ENCODE data around the gene KIR3DL1.
"Not testable (repeated sequence)": the region's sequence is repeated elsewhere in the genome, so short reads cannot be mapped to it uniquely, and the experiment has no call there.

Gene KIR3DL1

DNA sequence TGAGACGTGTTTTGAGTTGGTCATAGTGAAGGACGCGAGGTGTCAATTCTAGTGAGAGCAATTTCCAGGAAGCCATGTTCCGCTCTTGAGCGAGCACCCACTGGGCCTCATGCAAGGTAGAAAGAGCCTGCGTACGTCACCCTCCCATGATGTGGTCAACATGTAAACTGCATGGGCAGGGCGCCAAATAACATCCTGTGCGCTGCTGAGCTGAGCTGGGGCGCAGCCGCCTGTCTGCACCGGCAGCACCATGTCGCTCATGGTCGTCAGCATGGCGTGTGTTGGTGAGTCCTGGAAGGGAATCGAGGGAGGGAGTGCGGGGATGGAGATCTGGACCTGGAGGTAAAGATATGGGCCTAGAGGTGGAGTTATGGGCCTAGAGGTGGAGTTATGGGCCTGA, at the start of gene KIR3DL1:
Gene KIR3DL1 (plus strand): TSS at position 218 of the 400 bp plus-strand sequence.
- not testable (repeated sequence) for DNase-seq (ENCODE audit: low spot score)

DNA sequence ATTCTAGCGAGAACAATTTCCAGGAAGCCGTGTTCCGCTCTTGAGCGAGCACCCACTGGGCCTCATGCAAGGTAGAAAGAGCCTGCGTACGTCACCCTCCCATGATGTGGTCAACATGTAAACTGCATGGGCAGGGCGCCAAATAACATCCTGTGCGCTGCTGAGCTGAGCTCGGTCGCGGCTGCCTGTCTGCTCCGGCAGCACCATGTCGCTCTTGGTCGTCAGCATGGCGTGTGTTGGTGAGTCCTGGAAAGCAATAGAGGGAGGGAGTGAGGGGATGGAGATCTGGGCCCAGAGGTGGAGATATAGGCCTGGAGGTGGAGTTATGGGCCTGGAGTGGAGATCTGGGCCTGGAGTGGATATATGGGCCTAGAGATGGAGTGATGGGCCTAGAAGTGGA, 46.6 kb upstream of the KIR3DL1 start, which contains the start of gene KIR2DL1:
Gene KIR2DL1 (plus strand): TSS at position 148 of the 400 bp plus-strand sequence. CDS start 58 bp downstream, at position 206.
- not testable (repeated sequence) for DNase-seq (ENCODE audit: low spot score)

GRCh38 chr19:54770511-54770910, 45.8 kb upstream of the KIR3DL1 start:
- DNase-seq (ENCODE audit: low spot score) = not testable (repeated sequence)

- not testable (repeated sequence) for DNase-seq (ENCODE audit: low spot score)
These were observed 45.0 kb upstream of the KIR3DL1 start for GRCh38 chr19:54771018-54771960.

DNA sequence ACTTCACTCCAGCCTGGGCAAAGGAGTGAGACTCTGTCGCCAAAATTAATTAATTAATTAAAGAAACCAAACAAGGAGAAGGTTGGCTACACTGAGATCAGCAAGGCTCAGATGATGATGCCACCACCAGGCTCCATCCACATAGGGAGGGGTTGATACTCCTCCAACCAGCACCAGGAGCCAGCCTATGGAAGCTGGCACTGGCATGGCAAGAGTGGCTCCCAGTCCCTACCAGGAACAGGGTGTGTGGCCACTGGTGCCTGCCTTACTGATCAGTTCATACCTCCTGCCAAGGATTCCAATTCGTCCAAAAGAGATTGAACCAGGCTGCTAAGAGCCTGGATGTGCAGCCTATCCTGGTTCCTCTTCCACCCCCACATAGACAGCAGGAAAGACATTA, 43.6 kb upstream of the KIR3DL1 start:
- DNase-seq (ENCODE audit: low spot score) = not testable (repeated sequence)

DNA sequence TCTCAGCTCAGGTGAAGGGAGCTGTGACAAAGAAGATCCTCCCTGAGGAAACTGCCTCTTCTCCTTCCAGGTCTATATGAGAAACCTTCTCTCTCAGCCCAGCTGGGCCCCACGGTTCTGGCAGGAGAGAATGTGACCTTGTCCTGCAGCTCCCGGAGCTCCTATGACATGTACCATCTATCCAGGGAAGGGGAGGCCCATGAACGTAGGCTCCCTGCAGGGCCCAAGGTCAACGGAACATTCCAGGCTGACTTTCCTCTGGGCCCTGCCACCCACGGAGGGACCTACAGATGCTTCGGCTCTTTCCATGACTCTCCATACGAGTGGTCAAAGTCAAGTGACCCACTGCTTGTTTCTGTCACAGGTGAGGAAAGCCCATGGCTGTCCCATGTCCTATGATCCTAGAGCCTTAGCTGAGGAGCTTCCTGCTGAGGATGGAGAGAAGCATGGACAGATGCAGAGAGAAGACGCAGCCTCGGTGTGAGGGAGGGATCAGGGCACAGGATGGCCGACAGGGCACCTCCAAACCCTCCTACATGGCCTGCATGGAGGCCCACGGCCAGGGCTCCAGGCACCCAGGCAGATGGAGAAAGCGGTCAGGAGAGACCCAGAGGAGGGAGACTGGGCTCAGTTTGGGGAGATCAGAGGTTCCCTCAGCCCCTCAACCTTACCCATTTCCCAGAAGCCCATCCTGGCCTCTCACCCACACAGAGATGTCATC, 41.0 kb upstream of the KIR3DL1 start:
- not testable (repeated sequence) for DNase-seq (ENCODE audit: low spot score)

GRCh38 chr19:54775830-54776229, 40.4 kb upstream of the KIR3DL1 start:
- DNase-seq (ENCODE audit: low spot score) = not testable (repeated sequence)

GRCh38 chr19:54777851-54778250, 38.4 kb upstream of the KIR3DL1 start:
- DNase-seq (ENCODE audit: low spot score) = not testable (repeated sequence)

DNA sequence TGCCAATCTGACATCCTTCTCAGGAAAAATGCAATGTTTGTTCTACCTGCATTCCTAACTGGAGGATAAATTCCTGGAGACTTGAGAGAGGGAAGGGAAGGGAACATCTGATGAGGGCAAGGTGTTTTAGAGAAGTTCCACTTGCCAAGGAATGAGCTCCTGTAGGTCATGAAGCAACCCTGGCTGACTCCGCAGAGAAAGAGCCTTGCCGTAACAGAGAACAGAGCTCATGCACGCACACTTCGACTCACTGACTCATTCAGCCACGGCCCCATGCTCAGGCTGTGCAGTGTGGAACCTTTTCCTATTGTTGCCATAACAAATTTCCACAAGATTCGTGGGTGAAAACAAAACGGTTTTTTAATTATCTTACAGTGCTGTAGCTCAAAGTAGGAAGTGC, 37.4 kb upstream of the KIR3DL1 start:
- not testable (repeated sequence) for DNase-seq (ENCODE audit: low spot score)

GRCh38 chr19:54782916-54783315, 33.4 kb upstream of the KIR3DL1 start:
- DNase-seq (ENCODE audit: low spot score) = not testable (repeated sequence)

DNA sequence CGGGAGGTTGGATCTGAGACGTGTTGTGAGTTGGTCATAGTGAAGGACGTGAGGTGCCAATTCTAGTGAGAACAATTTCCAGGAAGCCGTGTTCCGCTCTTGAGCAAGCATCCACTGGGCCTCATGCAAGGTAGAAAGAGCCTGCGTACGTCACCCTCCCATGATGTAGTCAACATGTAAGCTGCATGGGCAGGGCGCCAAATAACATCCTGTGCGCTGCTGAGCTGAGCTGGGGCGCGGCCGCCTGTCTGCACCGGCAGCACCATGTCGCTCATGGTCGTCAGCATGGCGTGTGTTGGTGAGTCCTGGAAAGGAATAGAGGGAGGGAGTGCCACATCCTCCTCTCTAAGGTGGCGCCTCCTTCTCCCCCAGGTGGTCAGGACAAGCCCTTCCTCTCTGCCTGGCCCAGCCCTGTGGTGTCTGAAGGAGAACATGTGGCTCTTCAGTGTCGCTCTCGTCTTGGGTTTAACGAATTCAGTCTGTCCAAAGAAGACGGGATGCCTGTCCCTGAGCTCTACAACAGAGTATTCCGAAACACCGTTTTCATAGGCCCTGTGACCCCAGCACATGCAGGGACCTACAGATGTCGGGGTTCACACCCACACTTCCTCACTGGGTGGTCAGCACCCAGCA, 30.1 kb upstream of the KIR3DL1 start:
- not testable (repeated sequence) for DNase-seq (ENCODE audit: low spot score)

- DNase-seq (ENCODE audit: low spot score) = not testable (repeated sequence)
These were observed 28.1 kb upstream of the KIR3DL1 start for GRCh38 chr19:54788154-54788553.

DNA sequence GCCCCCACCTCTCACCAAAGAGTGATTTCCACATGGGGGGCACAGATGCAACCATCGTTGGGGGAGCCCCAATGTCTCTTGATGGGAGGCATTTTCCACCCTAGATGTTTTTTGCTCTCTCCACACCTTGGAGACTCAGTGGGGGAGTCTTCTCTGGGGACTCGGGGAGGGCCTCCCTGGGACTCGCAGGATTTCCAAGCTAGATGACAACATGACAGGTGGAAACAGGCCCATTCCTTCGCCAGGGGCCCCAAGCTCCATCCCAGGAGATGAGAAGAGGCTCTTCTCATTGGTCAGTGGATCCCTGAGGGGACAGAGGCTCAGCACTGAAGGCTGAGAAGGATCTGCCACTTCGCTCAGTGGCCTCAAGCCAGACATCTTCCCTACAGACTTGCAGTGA, 25.6 kb upstream of the KIR3DL1 start:
- no peak for DNase-seq (ENCODE audit: low spot score)

- DNase-seq (ENCODE audit: low spot score) = no peak
These were observed 24.8 kb upstream of the KIR3DL1 start for GRCh38 chr19:54791476-54791875.

DNA sequence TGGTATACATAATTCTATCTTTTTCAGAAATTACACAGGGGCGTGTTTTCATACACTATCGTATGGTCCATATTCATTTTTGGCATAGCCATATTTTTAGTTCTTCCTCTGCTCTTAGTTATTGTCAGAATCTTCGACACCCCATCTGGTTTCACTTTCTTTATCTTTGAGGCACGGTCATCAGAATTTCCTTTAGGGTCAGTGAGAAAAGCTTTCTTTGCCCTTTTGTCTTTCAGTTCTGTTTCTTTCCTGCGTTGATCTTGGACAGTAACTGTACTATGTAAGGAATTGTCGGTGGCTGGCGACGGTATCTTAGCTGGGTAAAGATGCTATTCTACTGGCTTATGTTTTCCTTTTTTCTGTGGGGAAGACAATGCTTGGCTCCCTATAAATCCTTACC, 23.5 kb upstream of the KIR3DL1 start:
- peak; percentile 0 for DNase-seq (ENCODE audit: low spot score)

- no peak for DNase-seq (ENCODE audit: low spot score)
These were observed 20.5 kb upstream of the KIR3DL1 start for GRCh38 chr19:54795758-54796157.

- no peak for DNase-seq (ENCODE audit: low spot score)
These were observed 12.9 kb upstream of the KIR3DL1 start, which contains the start of gene KIR2DL4 for GRCh38 chr19:54803410-54803809. TSS of gene KIR2DL4 (plus strand) at chr19:54803610. CDS start at chr19:54803652, 42 bp downstream.

GRCh38 chr19:54804101-54804500, 12.2 kb upstream of the KIR3DL1 start:
- no peak for DNase-seq (ENCODE audit: low spot score)

GRCh38 chr19:54804571-54804970, 11.7 kb upstream of the KIR3DL1 start:
- DNase-seq (ENCODE audit: low spot score) = no peak

GRCh38 chr19:54805665-54806515, 10.4 kb upstream of the KIR3DL1 start:
- DNase-seq (ENCODE audit: low spot score) = no peak

GRCh38 chr19:54806516-54806838, 9.8 kb upstream of the KIR3DL1 start:
- DNase-seq (ENCODE audit: low spot score) = no peak
